GM21381 (cell line): ENCODE data around the gene KCNIP3.

Experiments used
- ATAC-seq: cut with Tn5 transposase; IDR thresholded peaks from one replicate; pipeline ENCODE4 v1.9.1; 2021; ENCODE audit warnings: mild to moderate bottlenecking, moderate library complexity; ENCODE audit not compliant: unreplicated experiment

The KCNIP3 gene

DNA sequence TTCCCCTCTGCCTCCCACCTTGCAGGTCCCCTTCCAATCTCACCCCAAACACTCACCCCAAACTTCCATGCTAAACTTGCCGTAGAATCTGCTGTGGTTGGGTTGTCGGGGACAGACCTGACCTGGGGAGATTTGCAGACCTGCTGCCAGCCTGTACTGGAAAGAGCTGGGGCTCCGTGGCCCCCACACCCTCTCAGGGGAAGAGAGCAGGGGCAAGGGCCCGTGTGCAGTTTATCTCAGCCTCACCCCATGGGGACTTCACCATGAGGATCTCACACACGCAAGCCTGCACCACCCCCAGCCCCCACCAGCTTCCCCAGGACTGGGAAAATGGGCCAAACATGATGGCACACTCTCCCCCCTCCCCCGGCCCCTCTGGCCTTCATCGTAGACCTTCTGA lies 30.7 kb downstream of the KCNIP3 start:
- ATAC-seq = no peak

DNA sequence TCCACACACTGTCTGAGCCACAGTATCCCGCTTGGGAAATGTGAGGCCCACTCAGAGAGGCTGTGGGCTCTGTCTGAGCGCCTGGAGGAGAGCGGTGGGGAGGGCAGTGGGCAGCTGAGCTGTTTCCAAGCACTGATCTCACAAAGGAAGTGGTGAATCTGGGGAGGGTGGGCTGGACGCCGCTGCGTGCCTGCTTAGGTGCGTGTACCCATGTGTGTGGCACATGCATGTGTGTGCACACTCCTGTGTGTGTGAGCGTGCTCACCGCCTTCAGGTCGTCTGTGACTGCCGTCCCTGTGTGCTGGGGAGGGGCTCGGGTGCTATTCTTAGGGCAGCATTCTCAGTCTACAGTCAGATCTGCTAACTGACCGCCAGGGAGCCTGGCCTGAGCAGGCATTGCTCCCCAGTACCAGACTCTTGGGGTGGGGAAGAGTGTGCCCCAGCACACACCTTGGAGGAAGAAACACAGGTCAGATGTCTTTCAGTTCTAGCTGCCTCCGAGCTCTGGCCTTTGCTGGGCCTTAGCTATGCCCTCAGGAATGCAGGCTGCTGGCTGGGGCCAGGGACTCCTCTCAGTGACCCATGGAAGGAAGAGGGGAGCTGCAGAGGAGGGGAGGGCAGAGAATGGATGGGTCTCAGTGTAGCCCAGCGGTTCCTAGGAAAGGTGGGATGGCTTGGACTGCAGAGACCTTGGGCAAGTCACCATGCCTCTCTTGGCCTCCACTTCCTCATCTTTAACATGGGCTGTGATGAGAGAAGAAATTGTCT lies 31.4 kb downstream of the KCNIP3 start:
- no peak for ATAC-seq

- ATAC-seq = no peak
Observed at GRCh38 chr2:95329401-95329800, 32.3 kb downstream of the KCNIP3 start.

DNA sequence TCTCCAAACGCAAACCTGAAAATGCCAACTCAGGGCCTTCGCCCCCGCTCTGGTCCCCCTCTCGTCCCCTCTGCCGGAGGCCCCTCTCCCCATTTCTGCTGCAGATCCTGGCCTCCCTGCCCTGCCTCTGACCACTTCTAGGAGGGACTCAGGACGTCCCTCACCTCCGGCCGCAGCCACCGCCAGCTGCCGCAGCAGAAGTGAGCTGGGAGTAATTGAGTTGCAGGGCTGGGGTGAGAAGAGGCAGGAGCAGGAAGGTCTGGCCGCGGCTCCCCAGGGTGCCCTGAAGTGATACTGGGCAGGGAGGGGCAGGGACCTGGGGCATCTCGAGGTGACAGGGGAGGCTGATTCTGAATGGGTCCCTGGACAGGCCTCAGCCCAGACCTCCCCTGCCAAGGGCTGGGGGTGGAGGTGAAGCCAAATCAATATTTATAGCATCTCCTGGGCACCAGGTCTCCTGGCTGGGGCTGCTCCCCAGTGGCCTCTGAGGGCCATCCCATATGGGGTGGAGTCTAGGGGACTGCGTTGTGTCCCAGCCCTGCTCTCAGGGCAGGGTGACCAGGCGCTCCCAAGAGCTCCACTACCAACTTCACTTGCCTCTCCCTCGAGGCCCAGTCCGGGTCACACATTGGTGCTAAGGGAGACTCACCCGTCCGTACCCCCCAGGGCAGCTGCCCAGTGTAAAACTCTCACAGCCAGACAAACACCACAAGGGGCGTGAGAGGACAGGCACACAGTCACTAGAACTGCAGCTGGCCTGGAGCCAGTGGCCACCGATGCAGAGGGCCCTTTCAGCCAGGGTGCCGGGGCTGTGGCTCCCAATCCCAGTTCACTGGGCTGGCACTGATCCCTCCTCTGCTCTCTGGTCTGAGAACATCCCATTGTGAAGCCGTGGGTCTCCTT lies 33.0 kb downstream of the KCNIP3 start:
- no peak for ATAC-seq

DNA sequence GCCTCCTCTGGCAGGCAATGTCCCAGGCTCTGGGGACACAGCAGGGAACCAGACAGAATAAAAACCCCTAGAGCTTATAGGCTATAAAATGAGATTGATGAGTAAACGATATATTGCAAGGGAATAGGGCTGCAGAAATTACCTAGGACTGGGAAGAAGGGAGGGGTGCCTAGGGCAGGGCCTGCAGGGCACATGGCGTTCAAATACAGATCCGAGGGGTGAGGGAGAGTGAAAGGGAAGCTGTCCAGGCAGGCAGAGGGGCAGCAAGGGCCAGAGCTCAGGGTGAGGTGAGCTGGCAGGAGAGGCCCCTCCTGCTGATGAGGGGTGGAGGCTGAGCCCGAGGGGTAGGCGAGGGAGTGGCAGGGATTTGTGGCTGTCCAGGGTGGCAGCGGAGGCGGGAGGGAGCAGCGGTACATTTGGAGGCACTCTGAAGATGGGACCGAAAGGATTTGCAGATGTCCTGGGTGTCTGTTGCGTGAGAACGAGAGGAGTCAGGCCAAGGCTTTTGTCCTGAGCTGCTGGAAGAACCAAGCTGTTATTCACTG lies 33.7 kb downstream of the KCNIP3 start:
- ATAC-seq = no peak

GRCh38 chr2:95331606-95332005 lies 34.5 kb downstream of the KCNIP3 start:
- ATAC-seq = no peak

DNA sequence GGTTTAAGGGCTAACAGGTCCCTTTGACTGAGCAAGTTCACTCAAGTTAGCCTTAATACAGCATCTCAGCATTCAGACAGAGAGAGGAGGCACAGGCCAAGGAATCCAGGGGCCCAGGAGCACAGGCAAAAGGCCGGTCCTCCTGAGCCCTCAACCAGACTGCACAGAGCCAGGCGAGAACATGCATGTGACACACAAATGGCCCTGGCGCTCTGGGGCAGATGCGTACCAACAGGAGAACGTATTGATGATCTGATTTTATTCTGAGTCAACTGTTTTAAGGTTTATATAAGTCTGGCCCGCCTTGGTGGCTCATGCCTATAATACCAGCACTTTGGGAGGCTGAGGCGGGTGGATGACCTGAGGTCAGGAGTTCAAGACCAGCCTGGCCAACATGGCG lies 34.9 kb downstream of the KCNIP3 start:
- no peak for ATAC-seq

- ATAC-seq = no peak
Observed at GRCh38 chr2:95333056-95333455, 35.9 kb downstream of the KCNIP3 start.

- ATAC-seq = no peak
Observed at GRCh38 chr2:95333888-95334338, 36.8 kb downstream of the KCNIP3 start.

DNA sequence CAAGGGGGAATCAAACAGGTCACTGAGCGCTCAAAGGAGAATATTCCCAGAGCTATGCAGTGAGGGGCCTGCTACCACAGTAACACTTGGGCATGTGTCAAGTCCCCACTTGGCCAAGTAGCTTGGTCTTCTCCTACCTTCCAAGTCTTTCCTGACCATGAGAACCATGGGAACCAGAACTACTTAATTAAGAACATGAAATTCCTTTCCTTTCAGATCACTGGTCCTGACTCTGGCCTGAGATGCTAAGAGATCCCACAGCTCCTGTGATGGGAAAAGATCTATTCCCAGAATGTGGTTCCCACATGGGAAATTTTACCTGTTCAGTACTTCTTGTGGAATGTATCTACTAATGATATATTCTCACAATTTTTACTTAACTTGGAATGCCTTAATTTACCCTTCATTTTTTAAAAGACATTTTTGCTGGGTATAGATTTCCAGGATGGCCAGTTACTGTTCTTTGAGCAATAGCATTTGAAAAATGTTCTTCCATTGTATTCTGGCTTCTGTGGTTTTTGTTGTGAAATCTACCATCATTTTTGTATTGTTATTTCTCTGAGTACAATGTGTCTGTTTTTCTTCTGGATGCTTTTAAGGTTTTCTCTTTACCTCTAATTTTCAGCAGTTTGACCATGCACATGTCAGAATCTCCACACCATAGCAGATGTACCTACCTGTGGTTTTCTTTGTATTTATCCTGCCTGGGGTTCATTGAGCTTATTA lies 37.9 kb downstream of the KCNIP3 start:
- ATAC-seq = no peak

GRCh38 chr2:95336406-95336805 lies 39.3 kb downstream of the KCNIP3 start:
- no peak for ATAC-seq

DNA sequence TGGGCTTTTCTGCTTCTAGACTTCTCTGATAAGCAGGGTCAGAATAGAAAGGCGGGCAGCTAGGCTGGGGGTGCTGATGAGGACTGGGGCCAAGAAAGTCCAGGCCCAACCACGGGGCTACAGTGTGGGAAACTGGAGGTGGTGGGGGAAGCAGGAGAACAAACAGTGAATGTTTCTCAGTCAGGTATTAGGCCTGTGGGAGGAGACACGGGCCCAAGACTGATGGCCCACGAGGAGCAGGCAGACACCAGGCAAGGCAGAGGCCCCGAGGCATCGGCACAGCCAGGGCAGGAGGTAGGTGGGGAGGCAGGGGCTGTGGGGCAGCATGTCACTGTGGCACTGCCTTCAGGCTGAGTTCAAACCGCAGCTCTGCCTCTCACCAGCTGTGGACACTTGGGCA lies 40.7 kb downstream of the KCNIP3 start:
- no peak for ATAC-seq

DNA sequence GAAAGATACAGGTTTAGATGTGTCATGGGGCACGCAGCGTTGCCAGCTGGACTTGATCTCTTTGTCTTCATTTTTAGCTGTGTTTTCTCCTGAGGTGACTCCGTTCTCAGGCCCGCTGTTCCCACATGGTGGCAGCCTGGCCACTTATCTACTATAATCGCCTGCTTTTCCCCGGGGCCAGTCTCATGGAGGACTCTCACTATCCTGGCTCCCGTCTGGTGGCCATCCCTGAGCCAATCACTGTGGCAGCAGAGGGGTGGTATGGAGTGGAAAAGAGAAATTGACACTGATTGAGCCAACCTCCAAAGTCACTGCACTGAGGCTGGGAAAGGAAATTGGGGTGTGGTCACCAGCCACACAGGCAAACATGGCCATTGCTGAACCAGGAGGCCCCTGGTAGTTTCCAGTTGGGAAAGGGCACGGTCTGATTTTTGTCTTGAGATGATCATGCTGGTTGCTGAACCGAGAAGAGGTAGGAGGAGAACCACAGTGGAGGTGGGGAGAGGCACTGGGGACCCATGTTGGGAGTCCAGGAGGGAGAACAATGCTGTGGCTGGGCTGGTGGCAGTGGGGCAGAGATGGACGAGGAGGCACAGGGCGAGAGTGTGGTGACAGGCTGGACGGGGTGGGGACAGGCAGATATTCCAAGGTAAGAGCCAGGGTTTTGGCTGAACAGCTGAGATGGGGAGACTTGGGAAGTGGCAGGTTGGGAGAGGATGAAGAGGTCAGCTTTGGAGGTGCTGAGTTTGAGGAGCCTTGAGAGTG lies 45.6 kb downstream of the KCNIP3 start:
- no peak for ATAC-seq

DNA sequence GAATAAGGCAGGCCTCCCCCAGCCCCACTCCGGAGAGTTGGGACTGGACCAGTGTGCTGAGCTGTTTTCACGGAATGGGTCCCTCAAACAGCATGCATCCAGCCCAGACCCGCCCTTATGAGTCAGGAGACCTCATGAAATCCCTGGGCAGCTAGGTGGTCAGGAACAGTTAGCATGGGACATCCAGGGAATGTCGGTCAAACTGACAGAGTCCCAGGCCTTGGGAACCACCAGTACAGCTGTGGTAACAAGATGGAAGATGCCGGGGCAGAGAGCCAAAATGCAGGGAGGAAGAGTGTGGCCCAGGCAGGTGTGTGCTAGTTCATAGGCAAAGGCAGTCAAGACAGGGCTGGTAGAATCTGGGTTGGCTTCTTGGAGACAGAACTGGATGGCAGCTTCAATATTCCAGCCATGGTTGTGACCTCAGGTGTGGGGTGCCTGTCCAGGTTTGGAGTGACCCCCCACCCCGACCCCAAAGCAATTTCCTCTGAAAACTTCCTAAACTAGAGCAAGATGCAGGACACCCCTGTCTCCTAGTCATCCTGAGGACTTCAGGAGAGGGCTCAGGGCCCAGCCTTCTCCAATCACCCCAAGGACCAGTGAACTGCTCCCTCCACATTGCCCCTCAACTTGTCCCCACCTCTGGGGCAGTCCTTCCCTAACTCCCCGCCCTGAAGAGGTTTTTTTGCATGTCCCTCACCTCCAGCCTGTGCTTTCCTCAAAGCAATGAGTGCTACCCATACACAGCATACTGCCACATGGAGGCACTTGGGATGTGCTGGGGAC lies 46.5 kb downstream of the KCNIP3 start:
- ATAC-seq = no peak

DNA sequence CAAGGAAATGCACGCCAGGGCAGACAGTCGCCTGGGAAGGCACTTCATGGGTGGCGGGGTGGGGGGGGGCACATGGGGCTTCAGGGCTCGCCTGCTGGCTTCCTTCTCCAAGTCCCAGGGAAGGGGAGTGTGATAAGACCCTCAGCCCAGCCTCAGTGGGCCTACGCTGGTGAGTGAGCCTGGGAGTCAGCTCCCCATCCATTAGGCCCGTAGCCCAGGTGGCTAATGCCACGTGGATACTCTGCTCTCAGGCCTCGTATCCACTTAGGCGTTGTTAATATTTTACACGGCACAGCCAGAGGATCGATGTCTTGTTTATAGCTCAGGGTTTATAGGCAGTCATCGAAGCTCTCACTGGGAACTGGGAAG lies 47.1 kb downstream of the KCNIP3 start:
- ATAC-seq = no peak

DNA sequence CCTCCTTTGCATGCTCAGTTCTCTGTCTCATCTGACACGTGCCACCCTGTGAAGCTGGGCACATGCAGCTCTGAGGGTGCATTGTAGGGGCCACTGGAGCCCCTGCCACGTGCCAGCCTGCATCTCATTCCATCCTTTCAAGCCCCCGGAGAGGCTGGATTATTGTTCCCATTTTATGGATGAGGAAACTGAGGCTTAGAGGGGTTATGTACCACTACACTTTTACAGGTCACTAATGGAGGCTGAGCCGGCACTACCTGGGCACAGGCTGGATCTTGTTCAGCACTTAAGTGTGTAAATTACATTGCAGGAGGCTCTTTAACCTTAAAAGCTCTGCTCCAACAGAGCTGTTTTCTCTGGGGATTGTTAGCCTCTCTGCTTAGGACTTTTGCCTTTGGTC lies 47.5 kb downstream of the KCNIP3 start:
- no peak for ATAC-seq

DNA sequence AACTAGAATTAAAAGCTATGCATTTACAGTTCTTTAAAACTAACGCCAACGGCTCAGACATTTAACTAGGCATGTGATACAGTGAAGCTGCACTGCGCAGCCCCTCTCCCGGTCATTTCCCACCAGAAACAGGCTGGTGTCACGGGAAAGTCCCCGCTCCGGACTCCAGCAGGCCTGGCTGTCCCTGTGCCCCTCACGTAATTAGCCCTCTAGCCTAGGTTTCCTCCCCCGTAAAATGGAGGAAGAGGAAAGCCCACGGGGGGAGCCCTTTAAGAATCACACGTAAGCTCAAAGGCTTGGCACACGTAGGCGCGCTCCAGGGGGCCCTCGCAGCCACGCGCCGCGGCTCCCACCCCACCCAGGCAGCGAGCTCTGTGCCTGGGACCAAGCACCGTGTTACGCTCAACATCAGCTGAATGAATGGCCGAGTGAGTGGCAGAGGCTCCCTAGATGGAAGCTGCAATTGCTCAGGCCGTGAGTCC lies 48.0 kb downstream of the KCNIP3 start:
- ATAC-seq = peak; percentile 23

DNA sequence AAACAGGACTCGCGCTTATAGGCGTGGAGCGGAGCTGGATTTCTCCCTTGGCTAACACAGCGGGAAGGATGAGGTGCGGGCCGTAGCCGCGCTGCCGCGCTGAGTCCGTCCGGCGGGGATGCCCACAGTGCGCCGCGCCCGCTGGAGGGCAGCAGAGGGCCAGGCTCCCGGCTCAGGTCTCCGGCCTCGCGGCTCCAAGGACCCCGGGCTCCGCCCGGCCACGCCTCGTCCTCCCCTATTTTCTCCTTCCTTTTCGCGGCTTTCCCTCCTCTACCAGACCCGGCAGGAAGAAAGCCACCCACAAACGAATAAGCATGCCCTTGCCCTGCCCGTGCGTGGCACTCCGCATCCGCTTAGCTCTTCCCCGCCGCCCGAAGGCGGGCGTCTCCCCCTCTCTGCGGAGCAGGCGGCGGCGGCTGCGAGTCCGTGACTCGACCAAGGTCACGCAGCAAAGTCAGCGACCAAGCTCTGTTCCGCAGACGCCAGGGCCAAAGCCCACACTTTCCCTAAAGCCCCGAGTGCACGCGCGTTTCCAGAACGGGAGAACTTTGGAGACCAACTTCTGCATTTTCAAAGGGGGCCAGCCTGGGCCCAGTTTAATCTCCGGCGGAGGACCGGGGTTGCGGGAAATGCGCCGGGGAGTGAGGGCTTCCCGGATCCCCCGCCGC lies 48.5 kb downstream of the KCNIP3 start:
- ATAC-seq = peak; percentile 79

DNA sequence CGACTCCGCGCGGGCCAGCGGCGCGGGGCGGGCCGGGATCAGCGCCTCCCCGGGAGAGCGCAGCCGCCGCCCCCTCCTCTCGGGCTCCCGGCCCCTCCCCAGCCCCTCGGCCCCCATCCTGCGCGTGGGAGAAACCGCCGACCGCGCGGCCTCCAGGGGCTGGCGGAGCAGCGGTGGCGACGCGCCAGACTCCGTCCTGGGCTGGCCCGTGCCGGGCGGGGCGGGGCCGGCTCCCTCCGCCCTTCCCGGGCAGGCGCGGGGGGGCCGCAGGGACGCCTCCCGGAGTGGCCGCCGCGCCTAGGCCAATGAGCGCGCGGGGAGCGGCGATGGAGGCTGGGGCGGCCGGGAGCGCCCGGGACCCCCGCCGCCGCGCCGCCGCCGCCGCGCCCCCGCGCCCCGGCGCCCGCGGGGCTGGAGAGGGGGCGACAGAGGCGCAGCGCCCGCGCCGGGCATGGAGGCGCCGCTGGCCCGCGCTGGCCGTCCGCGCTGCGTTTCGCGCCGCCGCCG lies 49.1 kb downstream of the KCNIP3 start:
- no peak for ATAC-seq
